ENCODE measurements around the gene SNPH.

- TF ChIP-seq, protein P1, sequence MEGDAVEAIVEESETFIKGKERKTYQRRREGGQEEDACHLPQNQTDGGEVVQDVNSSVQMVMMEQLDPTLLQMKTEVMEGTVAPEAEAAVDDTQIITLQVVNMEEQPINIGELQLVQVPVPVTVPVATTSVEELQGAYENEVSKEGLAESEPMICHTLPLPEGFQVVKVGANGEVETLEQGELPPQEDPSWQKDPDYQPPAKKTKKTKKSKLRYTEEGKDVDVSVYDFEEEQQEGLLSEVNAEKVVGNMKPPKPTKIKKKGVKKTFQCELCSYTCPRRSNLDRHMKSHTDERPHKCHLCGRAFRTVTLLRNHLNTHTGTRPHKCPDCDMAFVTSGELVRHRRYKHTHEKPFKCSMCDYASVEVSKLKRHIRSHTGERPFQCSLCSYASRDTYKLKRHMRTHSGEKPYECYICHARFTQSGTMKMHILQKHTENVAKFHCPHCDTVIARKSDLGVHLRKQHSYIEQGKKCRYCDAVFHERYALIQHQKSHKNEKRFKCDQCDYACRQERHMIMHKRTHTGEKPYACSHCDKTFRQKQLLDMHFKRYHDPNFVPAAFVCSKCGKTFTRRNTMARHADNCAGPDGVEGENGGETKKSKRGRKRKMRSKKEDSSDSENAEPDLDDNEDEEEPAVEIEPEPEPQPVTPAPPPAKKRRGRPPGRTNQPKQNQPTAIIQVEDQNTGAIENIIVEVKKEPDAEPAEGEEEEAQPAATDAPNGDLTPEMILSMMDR (IDR thresholded peaks at IDR 0.05) = no peak
- no peak for TF ChIP-seq POLR2A (IDR thresholded peaks at IDR 0.05)
Measured at GRCh38 chr20:1293641-1294379, 27.7 kb downstream of the SNPH start.
